C4-2B (cell line): ENCODE data around the gene LCP2.

Source experiments
- ZFX ChIP-seq: fragments of 450-650 bp; IDR thresholded peaks from 2 replicates; pipeline ENCODE4 v1.6.1; 2017
- TF ChIP-seq, protein P1 (sequence below): fragments of 450-650 bp; conservative IDR thresholded peaks from 2 replicates; pipeline ENCODE4 v1.5.1; 2017; ENCODE audit warnings: mild to moderate bottlenecking

- TF ChIP-seq, protein P1, sequence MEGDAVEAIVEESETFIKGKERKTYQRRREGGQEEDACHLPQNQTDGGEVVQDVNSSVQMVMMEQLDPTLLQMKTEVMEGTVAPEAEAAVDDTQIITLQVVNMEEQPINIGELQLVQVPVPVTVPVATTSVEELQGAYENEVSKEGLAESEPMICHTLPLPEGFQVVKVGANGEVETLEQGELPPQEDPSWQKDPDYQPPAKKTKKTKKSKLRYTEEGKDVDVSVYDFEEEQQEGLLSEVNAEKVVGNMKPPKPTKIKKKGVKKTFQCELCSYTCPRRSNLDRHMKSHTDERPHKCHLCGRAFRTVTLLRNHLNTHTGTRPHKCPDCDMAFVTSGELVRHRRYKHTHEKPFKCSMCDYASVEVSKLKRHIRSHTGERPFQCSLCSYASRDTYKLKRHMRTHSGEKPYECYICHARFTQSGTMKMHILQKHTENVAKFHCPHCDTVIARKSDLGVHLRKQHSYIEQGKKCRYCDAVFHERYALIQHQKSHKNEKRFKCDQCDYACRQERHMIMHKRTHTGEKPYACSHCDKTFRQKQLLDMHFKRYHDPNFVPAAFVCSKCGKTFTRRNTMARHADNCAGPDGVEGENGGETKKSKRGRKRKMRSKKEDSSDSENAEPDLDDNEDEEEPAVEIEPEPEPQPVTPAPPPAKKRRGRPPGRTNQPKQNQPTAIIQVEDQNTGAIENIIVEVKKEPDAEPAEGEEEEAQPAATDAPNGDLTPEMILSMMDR, result no peak
- no peak for TF ChIP-seq ZFX
These were observed 48.2 kb downstream of the LCP2 start for GRCh38 chr5:170249355-170249754.
